RWPE1 (cell line): ENCODE measurements around the gene ST8SIA5.

ENCODE experiments used
- CTCF ChIA-PET: fragments of 350-600 bp; sonication (Branson Sonifier 250); formaldehyde crosslinking; extraction: SDS; loops from one replicate; lab custom pipeline; 2021; lab: Yijun Ruan, JAX
- POLR2A ChIA-PET: fragments of 400-600 bp; formaldehyde crosslinking; extraction: SDS; loops from one replicate; lab custom pipeline; 2020; ENCODE audit warnings: antibody characterized with exemption; ENCODE audit not compliant: low non-redundant PET; lab: Yijun Ruan, JAX
- DNase-seq: peaks from one replicate; pipeline ENCODE4 v3.0.0; 2012; ENCODE audit warnings: low spot score
- H3K27ac ChIP-seq: fragments of 450-650 bp; 2 replicates; pipeline ENCODE4 v1.5.1; 2017
- TF ChIP-seq, protein P1 (sequence below): fragments of 450-650 bp; conservative IDR thresholded peaks from 2 replicates; pipeline ENCODE4 v1.5.1; 2017; ENCODE audit warnings: low read depth, mild to moderate bottlenecking

ST8SIA5 gene

DNA sequence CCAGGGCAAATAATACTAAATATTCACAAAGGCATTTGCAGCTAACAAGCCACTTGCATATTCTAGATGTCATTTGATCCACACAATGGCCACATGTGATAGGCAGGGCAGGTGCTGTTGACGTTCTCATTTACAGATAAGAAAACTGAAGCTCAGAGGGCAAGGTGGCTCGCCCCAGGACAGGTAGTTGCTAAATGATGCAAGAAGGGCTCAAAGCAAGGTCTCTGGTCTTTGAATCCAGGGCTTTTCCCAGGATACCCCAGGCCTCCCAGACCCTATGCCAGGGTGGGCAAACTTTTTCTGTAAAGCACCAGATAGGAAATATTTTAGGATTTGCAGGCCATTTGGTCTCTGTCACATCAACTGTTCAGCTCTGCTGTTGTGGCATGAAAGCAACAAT lies 135.0 kb downstream of the ST8SIA5 start:
- no peak overlapping the region for H3K27ac ChIP-seq
- DNase-seq, result no peak
- CTCF ChIA-PET, result interaction anchor here (0.6 kb wide), 1 partner anchor 341 kb away, joined by 3 read pairs; no protein-coding TSS in a partner anchor
- TF ChIP-seq, protein P1, sequence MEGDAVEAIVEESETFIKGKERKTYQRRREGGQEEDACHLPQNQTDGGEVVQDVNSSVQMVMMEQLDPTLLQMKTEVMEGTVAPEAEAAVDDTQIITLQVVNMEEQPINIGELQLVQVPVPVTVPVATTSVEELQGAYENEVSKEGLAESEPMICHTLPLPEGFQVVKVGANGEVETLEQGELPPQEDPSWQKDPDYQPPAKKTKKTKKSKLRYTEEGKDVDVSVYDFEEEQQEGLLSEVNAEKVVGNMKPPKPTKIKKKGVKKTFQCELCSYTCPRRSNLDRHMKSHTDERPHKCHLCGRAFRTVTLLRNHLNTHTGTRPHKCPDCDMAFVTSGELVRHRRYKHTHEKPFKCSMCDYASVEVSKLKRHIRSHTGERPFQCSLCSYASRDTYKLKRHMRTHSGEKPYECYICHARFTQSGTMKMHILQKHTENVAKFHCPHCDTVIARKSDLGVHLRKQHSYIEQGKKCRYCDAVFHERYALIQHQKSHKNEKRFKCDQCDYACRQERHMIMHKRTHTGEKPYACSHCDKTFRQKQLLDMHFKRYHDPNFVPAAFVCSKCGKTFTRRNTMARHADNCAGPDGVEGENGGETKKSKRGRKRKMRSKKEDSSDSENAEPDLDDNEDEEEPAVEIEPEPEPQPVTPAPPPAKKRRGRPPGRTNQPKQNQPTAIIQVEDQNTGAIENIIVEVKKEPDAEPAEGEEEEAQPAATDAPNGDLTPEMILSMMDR, result no peak
- POLR2A ChIA-PET, result no interaction called here

DNA sequence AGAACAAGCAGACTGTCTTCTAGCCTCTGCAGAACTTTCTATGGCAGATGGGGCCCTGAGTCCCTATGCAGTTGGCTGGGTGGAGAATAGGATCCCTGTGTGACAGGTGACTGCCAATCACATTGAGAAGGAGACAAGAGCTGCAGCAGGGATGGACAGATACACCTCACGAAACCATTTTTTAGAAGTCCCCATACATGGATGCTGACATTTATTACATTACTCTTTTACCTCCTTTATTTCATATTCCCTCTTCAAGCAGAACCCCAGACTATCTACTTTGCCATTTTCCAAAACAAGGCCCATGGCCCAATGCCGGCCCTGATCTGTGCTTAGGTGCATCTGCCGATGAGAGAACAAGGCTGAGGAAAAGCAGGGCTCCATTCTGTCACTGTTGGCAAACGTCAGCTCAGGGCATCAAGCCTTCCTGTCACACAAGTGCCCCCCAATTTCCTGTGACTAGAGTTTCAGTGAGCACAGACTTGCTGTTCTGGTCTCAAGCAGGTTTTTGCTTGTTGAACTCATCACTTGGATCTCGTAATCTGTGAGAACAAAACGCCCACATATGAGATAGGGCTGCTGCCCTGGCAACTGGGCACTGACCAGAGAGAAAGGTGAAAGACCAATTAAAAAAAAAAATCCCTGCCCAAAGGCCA lies 135.6 kb downstream of the ST8SIA5 start:
- H3K27ac ChIP-seq, result no peak overlapping the region
- POLR2A ChIA-PET, result no interaction called here
- CTCF ChIA-PET, result interaction anchor here (0.6 kb wide), 1 partner anchor 340 kb away, joined by 3 read pairs; no protein-coding TSS in a partner anchor
- DNase-seq, result no peak
- TF ChIP-seq, protein P1, result no peak

DNA sequence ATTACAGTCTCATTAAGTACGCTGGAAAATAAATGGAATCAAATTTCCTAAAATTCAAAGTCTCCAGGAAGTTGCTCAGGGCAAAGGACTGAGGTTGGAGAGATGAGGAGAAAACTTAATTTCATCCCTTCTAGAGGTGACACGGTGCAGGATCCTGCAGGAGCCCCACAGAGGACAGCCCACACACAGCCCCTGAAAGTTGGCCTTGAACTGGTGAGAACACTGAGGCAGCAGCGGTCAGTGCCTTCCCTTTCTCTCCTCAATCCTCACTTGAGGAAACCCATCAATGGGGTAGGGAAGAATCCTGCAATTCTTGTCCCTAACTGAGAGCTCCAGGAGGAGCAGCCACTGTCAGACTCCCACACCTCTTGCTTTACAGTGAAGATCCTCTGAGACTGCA lies 137.3 kb downstream of the ST8SIA5 start:
- H3K27ac ChIP-seq, result no peak overlapping the region
- POLR2A ChIA-PET, result no interaction called here
- DNase-seq, result no peak
- CTCF ChIA-PET, result no interaction called here
- TF ChIP-seq, protein P1, result no peak
